Fibroblast of lung (primary cell): ENCODE measurements around the gene SSH2.

Experiments
- CTCF ChIP-seq, 2 donors: IDR thresholded peaks in 1 of 2; conservative IDR thresholded peaks in 1 of 2; 1 replicate in 1 of 2; 2 replicates in 1 of 2; pipeline ENCODE4 v1.5.1; 2011 to 2012; ENCODE audit warnings: low read length in 2 of 2, control low read depth in 1 of 2, inconsistent platforms in 1 of 2, low read depth in 1 of 2, mild to moderate bottlenecking in 1 of 2
- EZH2 ChIP-seq: IDR thresholded peaks from 2 replicates; pipeline ENCODE4 v1.5.1; 2012; ENCODE audit warnings: low read length, control low read depth, mild to moderate bottlenecking; ENCODE audit errors: missing control alignments

GRCh38 chr17:29772981-29773380 is 157.0 kb downstream of the SSH2 start:
- no peak for TF ChIP-seq CTCF (conservative IDR thresholded peaks at IDR 0.05 in 1 of 2, IDR thresholded peaks at IDR 0.05 in 1 of 2; ENCODE audit: low read depth in 1 of 2, low read length in 2 of 2)
- TF ChIP-seq EZH2, result no peak
